Measurements from ENCODE around the gene LIMS1.
"Not testable (repeated sequence)": the region's sequence is repeated elsewhere in the genome, so short reads cannot be mapped to it uniquely, and the experiment has no call there.

GRCh38 chr2:108655270-108655669 is 121.0 kb downstream of the LIMS1 start:
- TF ChIP-seq CTCF (tag by site-specific recombination; IDR thresholded peaks at IDR 0.05); ZNF311 (tag by site-specific recombination; IDR thresholded peaks at IDR 0.05; ENCODE audit: borderline replicate concordance); KLF10 (tag by site-specific recombination; IDR thresholded peaks at IDR 0.05): not testable (repeated sequence)
